ENCODE measurements around the gene SBNO2.

DNA sequence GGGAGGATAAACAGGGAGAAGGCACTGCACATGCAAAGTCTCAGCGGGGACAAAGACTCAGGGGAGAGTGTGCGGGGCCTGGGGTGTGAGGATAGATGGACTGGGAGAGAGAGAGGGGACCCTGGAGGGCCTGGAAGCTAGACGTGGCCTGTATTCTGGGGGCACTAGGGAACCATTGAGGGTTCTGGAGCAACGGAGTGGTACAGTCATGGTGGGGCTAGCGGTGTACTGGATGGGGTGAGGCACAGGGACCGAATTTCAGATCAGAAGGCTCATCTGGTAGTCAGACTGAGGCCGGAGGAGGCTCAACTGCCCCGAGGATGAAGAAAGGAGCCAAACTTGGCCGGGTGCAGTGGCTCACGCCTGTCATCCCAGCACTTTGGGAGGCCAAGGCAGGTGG lies 8.0 kb upstream of the SBNO2 start:
- TF ChIP-seq, protein P1, sequence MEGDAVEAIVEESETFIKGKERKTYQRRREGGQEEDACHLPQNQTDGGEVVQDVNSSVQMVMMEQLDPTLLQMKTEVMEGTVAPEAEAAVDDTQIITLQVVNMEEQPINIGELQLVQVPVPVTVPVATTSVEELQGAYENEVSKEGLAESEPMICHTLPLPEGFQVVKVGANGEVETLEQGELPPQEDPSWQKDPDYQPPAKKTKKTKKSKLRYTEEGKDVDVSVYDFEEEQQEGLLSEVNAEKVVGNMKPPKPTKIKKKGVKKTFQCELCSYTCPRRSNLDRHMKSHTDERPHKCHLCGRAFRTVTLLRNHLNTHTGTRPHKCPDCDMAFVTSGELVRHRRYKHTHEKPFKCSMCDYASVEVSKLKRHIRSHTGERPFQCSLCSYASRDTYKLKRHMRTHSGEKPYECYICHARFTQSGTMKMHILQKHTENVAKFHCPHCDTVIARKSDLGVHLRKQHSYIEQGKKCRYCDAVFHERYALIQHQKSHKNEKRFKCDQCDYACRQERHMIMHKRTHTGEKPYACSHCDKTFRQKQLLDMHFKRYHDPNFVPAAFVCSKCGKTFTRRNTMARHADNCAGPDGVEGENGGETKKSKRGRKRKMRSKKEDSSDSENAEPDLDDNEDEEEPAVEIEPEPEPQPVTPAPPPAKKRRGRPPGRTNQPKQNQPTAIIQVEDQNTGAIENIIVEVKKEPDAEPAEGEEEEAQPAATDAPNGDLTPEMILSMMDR (IDR thresholded peaks at IDR 0.05): no peak
- no peak for TF ChIP-seq POLR2A (IDR thresholded peaks at IDR 0.05)

Measured in Peyer's patch (tissue), 4 donors.